A549 (cell line): ENCODE data around the gene NPFFR1. TPM values are rescaled to one million over a fixed set of nuclear protein-coding genes. Genes with fewer than 3 reads are reported as not detected.
A peak's percentile ranks its signal among the peaks of the same experiment; 100 is the strongest.

Experiments
- ATAC-seq, 2 experiments: fragments of 200-7000 bp in 1 of 2; fragments of >200 bp in 1 of 2; cut with Nextera tagmentation in 1 of 2; cut with Tn5 transposase in 1 of 2; 3 replicates each; pipeline versions ENCODE4 v1.8.0 to v1.9.1; 2018 to 2020; ENCODE audit warnings: mild to moderate bottlenecking in 1 of 2, moderate library complexity in 1 of 2
- CTCF ChIA-PET: fragments of 300-600 bp; sonication (Branson Sonifier 250); formaldehyde crosslinking; extraction: SDS; loops from one replicate; lab custom pipeline; 2021; ENCODE audit warnings: antibody characterized with exemption, inconsistent platforms; lab: Yijun Ruan, JAX
- POLR2A ChIA-PET: fragments of 350-600 bp; formaldehyde crosslinking; extraction: SDS; loops from one replicate; lab custom pipeline; 2021; ENCODE audit warnings: antibody characterized with exemption, inconsistent platforms; lab: Yijun Ruan, JAX
- DNase-seq, 2 experiments: peaks; one replicate each; pipeline versions ENCODE4 v3.0.0 to v3.0.0-alpha.2; 2011 to 2016; ENCODE audit warnings: low read depth in 1 of 2, low spot score in 1 of 2
- FAIRE-seq: peaks from 2 replicates; lab custom pipeline; 2011; peaks lifted over from hg19 to GRCh38; lab: Jason Lieb, UNC
- H3K27ac ChIP-seq, 2 experiments: fragments of >200 bp; sonication (Bioruptor Twin); formaldehyde crosslinking; 3 replicates each; pipeline ENCODE4 v1.5.1; 2016 to 2017
- H3K4me1 ChIP-seq: fragments of >200 bp; sonication (Bioruptor Twin); formaldehyde crosslinking; 3 replicates; pipeline ENCODE4 v1.6.1; 2016
- H3K4me2 ChIP-seq: fragments of >200 bp; sonication (Bioruptor Twin); formaldehyde crosslinking; 3 replicates; pipeline ENCODE4 v1.6.1; 2016
- H3K4me3 ChIP-seq: fragments of >200 bp; sonication (Bioruptor Twin); formaldehyde crosslinking; 3 replicates; pipeline ENCODE4 v1.5.1; 2016
- H3K9me3 ChIP-seq: fragments of >200 bp; sonication (Bioruptor Twin); formaldehyde crosslinking; 3 replicates; pipeline ENCODE4 v1.6.1; 2016
- CBX2 ChIP-seq: fragments of 200-600 bp; sonication (generic); IDR thresholded peaks from 2 replicates; pipeline ENCODE4 v1.6.1; 2016; ENCODE audit warnings: low read depth, mild to moderate bottlenecking, borderline replicate concordance
- CHD2 ChIP-seq: fragments of 150-350 bp; IDR thresholded peaks from 2 replicates; pipeline ENCODE4 v1.6.1; 2014; ENCODE audit warnings: low read length; ENCODE audit not compliant: partially characterized antibody
- CHD4 ChIP-seq: fragments of 200-600 bp; sonication (generic); IDR thresholded peaks from 2 replicates; pipeline ENCODE4 v1.6.1; 2016; ENCODE audit warnings: antibody characterized with exemption, mild to moderate bottlenecking, borderline replicate concordance
- EHMT2 ChIP-seq: fragments of 200-600 bp; sonication (generic); IDR thresholded peaks from 2 replicates; pipeline ENCODE4 v1.6.1; 2016; ENCODE audit warnings: antibody characterized with exemption, low read depth, mild to moderate bottlenecking, moderate library complexity
- ELK1 ChIP-seq: fragments of 150-350 bp; IDR thresholded peaks from 2 replicates; pipeline ENCODE4 v1.6.1; 2014; ENCODE audit warnings: low read depth, mild to moderate bottlenecking, low read length
- EP300 ChIP-seq, 2 experiments: fragments of >200 bp; sonication (Bioruptor Twin); formaldehyde crosslinking; IDR thresholded peaks; 2 replicates in 1 of 2; 3 replicates in 1 of 2; pipeline ENCODE4 v1.6.1; 2016 to 2017
- ESRRA ChIP-seq: fragments of 150-350 bp; IDR thresholded peaks from 2 replicates; pipeline ENCODE4 v1.6.1; 2014; ENCODE audit warnings: mild to moderate bottlenecking, low read length, borderline replicate concordance
- FOXS1 ChIP-seq: fragments of 250-450 bp; sonication (Bioruptor Pico); IDR thresholded peaks from 2 replicates; pipeline ENCODE4 v1.5.0; 2020; ENCODE audit warnings: mild to moderate bottlenecking, moderate library complexity
- HDAC2 ChIP-seq: fragments of 200-600 bp; sonication (generic); IDR thresholded peaks from 2 replicates; pipeline ENCODE4 v1.6.1; 2016
- HOXA7 ChIP-seq: fragments of 250-450 bp; sonication (Bioruptor Pico); IDR thresholded peaks from 2 replicates; pipeline ENCODE4 v1.5.0; 2020; ENCODE audit warnings: mild to moderate bottlenecking, moderate library complexity
- KDM1A ChIP-seq: fragments of 200-600 bp; sonication (generic); IDR thresholded peaks from 2 replicates; pipeline ENCODE4 v1.6.1; 2016; ENCODE audit warnings: low read depth, mild to moderate bottlenecking
- KDM5A ChIP-seq: fragments of 200-600 bp; sonication (generic); IDR thresholded peaks from 2 replicates; pipeline ENCODE4 v1.6.1; 2016; ENCODE audit warnings: antibody characterized with exemption, mild to moderate bottlenecking
- MAZ ChIP-seq: fragments of 150-350 bp; IDR thresholded peaks from 2 replicates; pipeline ENCODE4 v1.6.1; 2014; ENCODE audit warnings: antibody characterized with exemption, low read depth, low read length, borderline replicate concordance
- MYC ChIP-seq: IDR thresholded peaks from 2 replicates; pipeline ENCODE4 v1.6.1; 2012; ENCODE audit warnings: mild to moderate bottlenecking, inconsistent platforms, low read length, improper control_type of control experiment, borderline replicate concordance
- NR3C1 ChIP-seq: fragments of >200 bp; sonication (Bioruptor Twin); formaldehyde crosslinking; IDR thresholded peaks from 3 replicates; pipeline ENCODE4 v1.6.1; 2017
- RCOR1 ChIP-seq: fragments of 150-350 bp; IDR thresholded peaks from 2 replicates; pipeline ENCODE4 v1.6.1; 2014; ENCODE audit warnings: antibody characterized with exemption, low read length, low read depth
- RFX5 ChIP-seq: fragments of 450-650 bp; IDR thresholded peaks from 2 replicates; pipeline ENCODE4 v1.7.1; 2014; ENCODE audit warnings: antibody characterized with exemption, mild to moderate bottlenecking, moderate library complexity
- RNF2 ChIP-seq: fragments of 200-600 bp; sonication (generic); IDR thresholded peaks from 2 replicates; pipeline ENCODE4 v1.6.1; 2016; ENCODE audit warnings: low read depth, mild to moderate bottlenecking, antibody characterized with exemption, moderate library complexity, borderline replicate concordance
- ZC3H11A ChIP-seq: fragments of 450-650 bp; IDR thresholded peaks from 2 replicates; pipeline ENCODE4 v1.6.1; 2014; ENCODE audit warnings: antibody characterized with exemption, mild to moderate bottlenecking
- ZNF302 ChIP-seq: fragments of 250-450 bp; sonication (Bioruptor Pico); IDR thresholded peaks from 2 replicates; pipeline ENCODE4 v1.9.0; 2021; ENCODE audit warnings: inconsistent platforms, mild to moderate bottlenecking, moderate library complexity
- WGBS: methylation state at CpG from one replicate; pipeline ENCODE4 v1.1.6; 2017; ENCODE audit errors: missing lambda C conversion rate; 5-methylcytosine and 5-hydroxymethylcytosine counted together
- polyA plus RNA-seq, 4 experiments: library from polyadenylated mRNA; depleted of rRNA in 3 of 4; stranded (reverse); fragments of >200 nt; fragmentation: RNase III in 1 of 4; extraction: RNeasy Plus Mini Kit Qiagen cat#74134 plus additional on column Dnase treatment in 1 of 4; gene quantifications; 2 replicates in 3 of 4; 3 replicates in 1 of 4; pipeline ENCODE4 v1.2.3, GENCODE V29; 2011 to 2017
- TF ChIP-seq, protein P1 (sequence below): fragments of >200 bp; sonication (Bioruptor Twin); formaldehyde crosslinking; IDR thresholded peaks from 3 replicates; pipeline ENCODE4 v1.5.1; 2016
- TF ChIP-seq, protein P2 (sequence below): fragments of 250-450 bp; sonication (Bioruptor Pico); IDR thresholded peaks from 2 replicates; pipeline ENCODE4 v1.5.0; 2021; ENCODE audit warnings: mild to moderate bottlenecking, moderate library complexity, borderline replicate concordance
- TF ChIP-seq, protein P3 (sequence below): fragments of 250-450 bp; sonication (Bioruptor Pico); IDR thresholded peaks from 2 replicates; pipeline ENCODE4 v1.5.0; 2020; ENCODE audit warnings: low read depth, mild to moderate bottlenecking, moderate library complexity

The NPFFR1 gene
- polyA plus RNA-seq, 2 of the 4 experiments (the other 2 are of a cell fraction) = not detected

DNA sequence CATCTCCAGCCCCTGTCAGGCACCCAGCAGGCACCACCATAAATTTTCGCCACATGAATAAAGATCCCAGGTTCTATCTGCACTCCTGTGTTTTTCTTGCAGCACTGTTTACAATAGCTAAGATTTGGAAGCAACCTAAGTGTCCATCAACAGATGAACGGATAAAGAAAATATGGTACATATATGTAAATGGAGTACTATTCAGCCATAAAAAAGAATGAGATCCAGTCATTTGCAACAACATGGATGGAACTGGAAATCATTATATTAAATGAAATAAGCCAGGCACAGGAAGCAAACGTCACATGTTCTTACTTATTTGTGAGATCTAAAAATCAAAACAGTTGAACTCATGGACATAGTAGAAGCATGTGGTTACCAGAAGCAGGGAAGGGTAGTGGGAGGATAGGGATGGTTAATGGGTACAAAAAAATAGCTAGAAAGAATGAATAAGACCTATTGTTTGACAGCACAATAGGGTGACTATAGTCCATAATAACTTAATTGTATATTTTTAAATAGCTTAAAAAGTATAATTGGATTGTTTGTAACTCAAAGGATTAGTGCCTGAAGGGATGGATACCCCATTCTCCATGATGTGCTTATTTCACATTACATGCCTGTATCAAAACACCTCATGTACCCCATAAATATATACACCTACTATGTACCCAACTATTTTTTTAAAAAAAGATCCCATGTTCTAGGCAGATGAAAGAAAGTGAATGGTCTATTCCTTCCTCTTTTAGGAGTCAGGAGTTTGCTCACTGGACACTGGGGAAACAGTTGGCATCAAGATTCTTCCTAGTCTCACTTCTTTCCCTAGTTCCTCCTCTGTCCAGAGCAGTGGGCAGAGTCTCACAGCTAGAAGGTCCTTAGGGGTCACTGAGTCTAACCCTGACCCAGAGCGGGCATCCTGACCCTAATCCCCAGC, 1.0 kb upstream of the NPFFR1 start (continued):
- TF ChIP-seq, protein P1, sequence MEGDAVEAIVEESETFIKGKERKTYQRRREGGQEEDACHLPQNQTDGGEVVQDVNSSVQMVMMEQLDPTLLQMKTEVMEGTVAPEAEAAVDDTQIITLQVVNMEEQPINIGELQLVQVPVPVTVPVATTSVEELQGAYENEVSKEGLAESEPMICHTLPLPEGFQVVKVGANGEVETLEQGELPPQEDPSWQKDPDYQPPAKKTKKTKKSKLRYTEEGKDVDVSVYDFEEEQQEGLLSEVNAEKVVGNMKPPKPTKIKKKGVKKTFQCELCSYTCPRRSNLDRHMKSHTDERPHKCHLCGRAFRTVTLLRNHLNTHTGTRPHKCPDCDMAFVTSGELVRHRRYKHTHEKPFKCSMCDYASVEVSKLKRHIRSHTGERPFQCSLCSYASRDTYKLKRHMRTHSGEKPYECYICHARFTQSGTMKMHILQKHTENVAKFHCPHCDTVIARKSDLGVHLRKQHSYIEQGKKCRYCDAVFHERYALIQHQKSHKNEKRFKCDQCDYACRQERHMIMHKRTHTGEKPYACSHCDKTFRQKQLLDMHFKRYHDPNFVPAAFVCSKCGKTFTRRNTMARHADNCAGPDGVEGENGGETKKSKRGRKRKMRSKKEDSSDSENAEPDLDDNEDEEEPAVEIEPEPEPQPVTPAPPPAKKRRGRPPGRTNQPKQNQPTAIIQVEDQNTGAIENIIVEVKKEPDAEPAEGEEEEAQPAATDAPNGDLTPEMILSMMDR = no peak
- TF ChIP-seq MAZ = no peak
- TF ChIP-seq EHMT2 = no peak
- no peak for TF ChIP-seq FOXS1
- no peak for TF ChIP-seq RNF2
- no peak for TF ChIP-seq ZC3H11A
- TF ChIP-seq NR3C1 = no peak
- no peak for TF ChIP-seq HOXA7
- TF ChIP-seq KDM5A = no peak

- WGBS = 8% methylated on average over 1 of the region's 1 CpG
- H3K4me1 ChIP-seq = 0 out of 3 replicates have a peak, but pooled peaks cover 3% of the 10 kb centered on the region
- H3K9me3 ChIP-seq = no peaks in the 10 kb centered on the region
- ATAC-seq (peak in 1 of 2 experiments; percentile 30; a peak in 3 of 6 replicates), DNase-seq (no peak), FAIRE-seq (no peak)
- H3K27ac ChIP-seq = no peak overlapping the region
- H3K4me2 ChIP-seq = no peak overlapping the region
- ChIA-PET CTCF (interaction anchor here (1.8 to 2.2 kb wide), 2 partner anchors 10 to 81 kb away, joined by 4 to 11 read pairs; no protein-coding TSS in a partner anchor), POLR2A (no interaction called here)
- TF ChIP-seq ZNF302 (CRISPR knock-in tag) (no peak), ESRRA (no peak), ELK1 (no peak), CBX2 (no peak), KDM1A (no peak), HOXA7 (no peak), CHD2 (no peak)
- TF ChIP-seq, protein P1 = no peak
- H3K4me3 ChIP-seq = no peak overlapping the region; the same call in 2 of the 3 replicates
These were observed 746 bp downstream of the NPFFR1 start for GRCh38 chr10:70283071-70283444.

DNA sequence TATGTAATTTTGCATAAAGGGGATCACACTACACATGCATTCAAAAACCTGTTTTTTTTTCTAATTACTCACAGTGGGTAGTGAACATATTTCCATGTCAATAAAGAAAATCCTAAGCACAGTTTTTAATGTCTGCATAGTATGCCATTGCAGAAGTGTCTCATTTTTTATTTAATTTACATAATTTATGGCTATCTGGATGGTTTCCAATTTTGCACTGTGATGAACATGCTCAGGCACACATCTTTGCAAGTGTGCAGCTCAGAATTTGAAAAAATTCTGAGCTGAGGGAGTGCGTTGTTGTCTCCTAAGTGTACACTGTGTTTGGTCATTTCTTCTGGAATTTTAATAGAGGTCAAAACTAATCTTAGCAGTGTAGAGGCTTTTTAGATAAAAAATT, 2.2 kb downstream of the NPFFR1 start:
- H3K4me2 ChIP-seq = no peak overlapping the region
- TF ChIP-seq, protein P2, sequence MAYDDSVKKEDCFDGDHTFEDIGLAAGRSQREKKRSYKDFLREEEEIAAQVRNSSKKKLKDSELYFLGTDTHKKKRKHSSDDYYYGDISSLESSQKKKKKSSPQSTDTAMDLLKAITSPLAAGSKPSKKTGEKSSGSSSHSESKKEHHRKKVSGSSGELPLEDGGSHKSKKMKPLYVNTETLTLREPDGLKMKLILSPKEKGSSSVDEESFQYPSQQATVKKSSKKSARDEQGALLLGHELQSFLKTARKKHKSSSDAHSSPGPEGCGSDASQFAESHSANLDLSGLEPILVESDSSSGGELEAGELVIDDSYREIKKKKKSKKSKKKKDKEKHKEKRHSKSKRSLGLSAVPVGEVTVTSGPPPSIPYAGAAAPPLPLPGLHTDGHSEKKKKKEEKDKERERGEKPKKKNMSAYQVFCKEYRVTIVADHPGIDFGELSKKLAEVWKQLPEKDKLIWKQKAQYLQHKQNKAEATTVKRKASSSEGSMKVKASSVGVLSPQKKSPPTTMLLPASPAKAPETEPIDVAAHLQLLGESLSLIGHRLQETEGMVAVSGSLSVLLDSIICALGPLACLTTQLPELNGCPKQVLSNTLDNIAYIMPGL (CRISPR knock-in tag) = no peak
- no peak for TF ChIP-seq HOXA7
- no peak for TF ChIP-seq ESRRA
- TF ChIP-seq RCOR1 = no peak
- no peak for TF ChIP-seq RFX5
- no peak for TF ChIP-seq ZNF302 (CRISPR knock-in tag)
- no peak for TF ChIP-seq CHD4
- TF ChIP-seq MYC = no peak
- TF ChIP-seq HDAC2 = no peak
- TF ChIP-seq, protein P3, sequence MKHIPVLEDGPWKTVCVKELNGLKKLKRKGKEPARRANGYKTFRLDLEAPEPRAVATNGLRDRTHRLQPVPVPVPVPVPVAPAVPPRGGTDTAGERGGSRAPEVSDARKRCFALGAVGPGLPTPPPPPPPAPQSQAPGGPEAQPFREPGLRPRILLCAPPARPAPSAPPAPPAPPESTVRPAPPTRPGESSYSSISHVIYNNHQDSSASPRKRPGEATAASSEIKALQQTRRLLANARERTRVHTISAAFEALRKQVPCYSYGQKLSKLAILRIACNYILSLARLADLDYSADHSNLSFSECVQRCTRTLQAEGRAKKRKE = no peak
- no peak for TF ChIP-seq CBX2
- no peak for TF ChIP-seq EP300 (IDR thresholded peaks at IDR 0.05)
- TF ChIP-seq RNF2 = no peak
- no peak overlapping the region for H3K27ac ChIP-seq
- WGBS = 35% methylated on average over 1 of the region's 1 CpG
- ATAC-seq (no peak), FAIRE-seq (no peak), DNase-seq (no peak)
- H3K9me3 ChIP-seq = no peaks in the 10 kb centered on the region
- no peak overlapping the region for H3K4me3 ChIP-seq
- POLR2A ChIA-PET = no interaction called here
- CTCF ChIA-PET = interaction anchor here (1.6 to 1.8 kb wide), 3 partner anchors 9 to 106 kb away, joined by 4 to 11 read pairs (median 6); no protein-coding TSS in a partner anchor
- 0 out of 3 replicates have a peak, but pooled peaks cover 3% of the 10 kb centered on the region for H3K4me1 ChIP-seq
